SK-N-SH treated with all-trans-retinoic acid at 6 μM for 48 hours (cell line): ENCODE measurements around the gene ALK.

Experiments
- ARNTL ChIP-seq: fragments of 450-650 bp; formaldehyde crosslinking; IDR thresholded peaks from 2 replicates; pipeline ENCODE4 v1.5.0; 2020; ENCODE audit warnings: low read depth, mild to moderate bottlenecking, moderate library complexity, borderline replicate concordance
- BACH2 ChIP-seq: fragments of 250-450 bp; sonication (Bioruptor Pico); IDR thresholded peaks from 2 replicates; pipeline ENCODE4 v1.9.0; 2021; ENCODE audit warnings: mild to moderate bottlenecking, borderline replicate concordance
- CREB5 ChIP-seq: fragments of 250-450 bp; sonication (Bioruptor Pico); IDR thresholded peaks from 2 replicates; pipeline ENCODE4 v1.5.1; 2020; ENCODE audit warnings: low read depth, mild to moderate bottlenecking, moderate library complexity
- CSDC2 ChIP-seq: fragments of 250-450 bp; sonication (Bioruptor Pico); IDR thresholded peaks from 2 replicates; pipeline ENCODE4 v1.5.0; 2020; ENCODE audit warnings: mild to moderate bottlenecking, moderate library complexity
- ESRRG ChIP-seq: fragments of 250-450 bp; sonication (Bioruptor Pico); IDR thresholded peaks from 2 replicates; pipeline ENCODE4 v1.6.1; 2021; ENCODE audit warnings: mild to moderate bottlenecking
- PATZ1 ChIP-seq: fragments of 250-450 bp; sonication (Bioruptor Pico); IDR thresholded peaks from 2 replicates; pipeline ENCODE4 v1.8.0; 2020; ENCODE audit warnings: mild to moderate bottlenecking, moderate library complexity, borderline replicate concordance
- POU6F1 ChIP-seq: fragments of 250-450 bp; sonication (Bioruptor Pico); IDR thresholded peaks from 2 replicates; pipeline ENCODE4 v1.8.0; 2021; ENCODE audit warnings: low read depth, mild to moderate bottlenecking, moderate library complexity, borderline replicate concordance
- PPARA ChIP-seq: fragments of 250-450 bp; sonication (Bioruptor Pico); IDR thresholded peaks from 2 replicates; pipeline ENCODE4 v1.5.0; 2020; ENCODE audit warnings: mild to moderate bottlenecking, borderline replicate concordance
- RARB ChIP-seq: fragments of 250-450 bp; sonication (Bioruptor Pico); IDR thresholded peaks from 2 replicates; pipeline ENCODE4 v1.8.0; 2021; ENCODE audit warnings: mild to moderate bottlenecking, moderate library complexity
- SNAI2 ChIP-seq: fragments of 250-450 bp; sonication (Bioruptor Pico); IDR thresholded peaks from 2 replicates; pipeline ENCODE4 v1.5.0; 2020; ENCODE audit warnings: mild to moderate bottlenecking, moderate library complexity
- ZC3H10 ChIP-seq: fragments of 250-450 bp; sonication (Bioruptor Pico); IDR thresholded peaks from 2 replicates; pipeline ENCODE4 v1.5.1; 2021; ENCODE audit warnings: mild to moderate bottlenecking, moderate library complexity
- ZFP3 ChIP-seq: fragments of 250-450 bp; sonication (Bioruptor Pico); IDR thresholded peaks from 2 replicates; pipeline ENCODE4 v1.5.0; 2020; ENCODE audit warnings: mild to moderate bottlenecking, moderate library complexity
- ZFP30 ChIP-seq: fragments of 450-650 bp; formaldehyde crosslinking; IDR thresholded peaks from 2 replicates; pipeline ENCODE4 v1.5.0; 2022; ENCODE audit warnings: mild to moderate bottlenecking, moderate library complexity

GRCh38 chr2:29226375-29226774, 695.0 kb downstream of the ALK start:
- TF ChIP-seq ESRRG (CRISPR knock-in tag), result no peak
- no peak for TF ChIP-seq ZFP30 (CRISPR knock-in tag)
- TF ChIP-seq CREB5 (CRISPR knock-in tag), result no peak
- no peak for TF ChIP-seq ZC3H10 (CRISPR knock-in tag)
- no peak for TF ChIP-seq BACH2
- no peak for TF ChIP-seq PATZ1 (CRISPR knock-in tag)
- no peak for TF ChIP-seq SNAI2
- TF ChIP-seq ZFP3, result no peak
- no peak for TF ChIP-seq CSDC2
- no peak for TF ChIP-seq RARB (CRISPR knock-in tag)
- no peak for TF ChIP-seq ARNTL (CRISPR knock-in tag)
- no peak for TF ChIP-seq PPARA
- TF ChIP-seq POU6F1 (CRISPR knock-in tag), result no peak
